K562 (cell line): Measurements from ENCODE around the gene CFAP107. TPM values are rescaled to one million over a fixed set of nuclear protein-coding genes. Genes with fewer than 3 reads are reported as not detected.

Experiments
- ATAC-seq: fragments of 200-7000 bp; cut with Tn5 transposase; 3 replicates; pipeline ENCODE4 v1.9.1; 2020; ENCODE audit warnings: moderate library complexity
- BruUV-seq: library from RNA; stranded (reverse); fragments of 400-500 nt; replicated peaks from 2 replicates; lab custom pipeline; 2021; lab: Mats Ljungman, UMichigan
- CTCF ChIA-PET: fragments of 300-600 bp; formaldehyde crosslinking; extraction: SDS; loops from one replicate; lab custom pipeline; 2021; ENCODE audit warnings: low intra/inter-chr PET ratio; lab: Yijun Ruan, JAX
- POLR2A ChIA-PET: fragments of 300-600, 350-650 bp; sonication (Branson Sonifier 250); formaldehyde crosslinking; extraction: SDS; loops from one replicate; lab custom pipeline; 2021; ENCODE audit warnings: antibody characterized with exemption, inconsistent platforms; lab: Yijun Ruan, JAX
- DNase-seq, 4 experiments: peaks; one replicate each; pipeline versions ENCODE4 v3.0.0 to v3.0.0-alpha.2; 2011 to 2018; ENCODE audit warnings: low spot score in 3 of 4, mixed read lengths in 3 of 4; ENCODE audit errors: extremely low read depth in 1 of 4
- FAIRE-seq: peaks from 2 replicates; lab custom pipeline; 2011; peaks lifted over from hg19 to GRCh38; lab: Jason Lieb, UNC
- H2AFZ ChIP-seq: 2 replicates; pipeline ENCODE4 v1.6.0; 2011; ENCODE audit warnings: low read depth, low read length, control low read depth, inconsistent platforms
- H3K27ac ChIP-seq: fragments of 200-600 bp; 3 replicates; pipeline ENCODE4 v1.8.0; 2011; ENCODE audit warnings: low read depth, mild to moderate bottlenecking, control low read depth, inconsistent platforms, low read length, moderate library complexity, mixed read lengths; ENCODE audit errors: extremely low read depth
- H3K27me3 ChIP-seq, 2 experiments: fragments of 300-600 bp in 1 of 2; 2 replicates in 1 of 2; 3 replicates in 1 of 2; pipeline versions ENCODE4 v1.6.0 to v1.8.0; 2011; ENCODE audit warnings: inconsistent platforms in 2 of 2, low read length in 2 of 2, mild to moderate bottlenecking in 1 of 2, mixed read lengths in 1 of 2, moderate library complexity in 1 of 2; ENCODE audit not compliant: control insufficient read depth in 2 of 2, insufficient read depth in 2 of 2
- H3K36me3 ChIP-seq: fragments of 300-600 bp; 3 replicates; pipeline ENCODE4 v1.8.0; 2011; ENCODE audit warnings: mild to moderate bottlenecking, low read length, inconsistent platforms; ENCODE audit not compliant: control insufficient read depth, insufficient read depth
- H3K4me1 ChIP-seq, 2 experiments: fragments of 200-600 bp in 1 of 2; replicated peaks in 1 of 2; 2 replicates in 1 of 2; 3 replicates in 1 of 2; pipeline versions ENCODE4 v1.5.1 to v1.8.0; 2011; ENCODE audit warnings: inconsistent platforms in 2 of 2, low read length in 2 of 2, mild to moderate bottlenecking in 1 of 2, mixed read lengths in 1 of 2, moderate library complexity in 1 of 2; ENCODE audit not compliant: control insufficient read depth in 2 of 2, insufficient read depth in 2 of 2
- H3K4me2 ChIP-seq: 2 replicates; pipeline ENCODE4 v1.6.1; 2011; ENCODE audit warnings: low read length, control low read depth, inconsistent platforms, mixed read lengths; ENCODE audit not compliant: insufficient read depth
- H3K4me3 ChIP-seq: fragments of 200-600 bp; sonication (generic), shearing (Covaris generic); 2 replicates; pipeline ENCODE4 v1.5.1; 2016; ENCODE audit warnings: control low read depth, inconsistent platforms
- H3K79me2 ChIP-seq: fragments of 200-600 bp; 3 replicates; pipeline ENCODE4 v1.8.0; 2011; ENCODE audit warnings: low read length, inconsistent platforms; ENCODE audit not compliant: control insufficient read depth, insufficient read depth
- H3K9ac ChIP-seq, 2 experiments: 2 replicates each; pipeline versions ENCODE4 v1.6.0 to v1.6.1; 2011; ENCODE audit warnings: low read depth in 2 of 2, low read length in 2 of 2, control low read depth in 1 of 2, inconsistent platforms in 1 of 2, mild to moderate bottlenecking in 1 of 2, mixed read lengths in 1 of 2; ENCODE audit not compliant: insufficient read depth in 1 of 2
- H3K9me1 ChIP-seq: one replicate; pipeline ENCODE4 v1.6.0; 2011; ENCODE audit warnings: inconsistent platforms, mild to moderate bottlenecking, low read length, moderate library complexity; ENCODE audit not compliant: control insufficient read depth, insufficient read depth
- H3K9me3 ChIP-seq: replicated peaks from 2 replicates; pipeline ENCODE4 v1.5.1; 2011; ENCODE audit warnings: low read depth, low read length, inconsistent platforms; ENCODE audit not compliant: control insufficient read depth, insufficient read depth
- H4K20me1 ChIP-seq: replicated peaks from 2 replicates; pipeline ENCODE4 v1.6.1; 2011; ENCODE audit warnings: low read length, inconsistent platforms, mixed read lengths; ENCODE audit not compliant: control insufficient read depth, insufficient read depth
- ARID3A ChIP-seq: IDR thresholded peaks from 2 replicates; pipeline ENCODE4 v1.6.1; 2012; ENCODE audit warnings: low read depth, low read length, improper control_type of control experiment, borderline replicate concordance
- ESRRA ChIP-seq: fragments of 450-650 bp; IDR thresholded peaks from 2 replicates; pipeline ENCODE4 v1.6.1; 2014; ENCODE audit warnings: low read depth, mild to moderate bottlenecking, moderate library complexity, borderline replicate concordance
- ETV6 ChIP-seq, 3 experiments: fragments of 150-350 bp in 1 of 3; sonication (generic) in 1 of 3; formaldehyde crosslinking in 1 of 3; IDR thresholded peaks; 2 replicates each; pipeline versions ENCODE4 v1.6.1 to v1.8.0; 2014 to 2022; ENCODE audit warnings: borderline replicate concordance in 2 of 3, low read depth in 2 of 3, antibody characterized with exemption in 1 of 3, low read length in 1 of 3, mild to moderate bottlenecking in 1 of 3, missing genetic modification reagents in 1 of 3
- HDAC1 ChIP-seq, 2 experiments: fragments of 450-650 bp; IDR thresholded peaks; 2 replicates each; pipeline ENCODE4 v1.6.1; 2016 to 2017; ENCODE audit warnings: inconsistent platforms in 1 of 2, mild to moderate bottlenecking in 1 of 2, moderate library complexity in 1 of 2
- MAFG ChIP-seq: fragments of 450-650 bp; conservative IDR thresholded peaks from 2 replicates; pipeline ENCODE4 v1.6.1; 2016; ENCODE audit warnings: missing genetic modification characterization, missing compliant biosample characterization
- MAZ ChIP-seq, 2 experiments: fragments of 450-650 bp in 1 of 2; sonication (generic) in 1 of 2; formaldehyde crosslinking; IDR thresholded peaks in 1 of 2; conservative IDR thresholded peaks in 1 of 2; 2 replicates each; pipeline versions ENCODE4 v1.4.0 to v1.5.0; 2020; ENCODE audit warnings: mild to moderate bottlenecking in 1 of 2, missing genetic modification reagents in 1 of 2
- NFE2 ChIP-seq: IDR thresholded peaks from 2 replicates; pipeline ENCODE4 v1.6.1; 2014; ENCODE audit warnings: antibody characterized with exemption, low read depth
- PHF21A ChIP-seq: fragments of 450-650 bp; IDR thresholded peaks from 2 replicates; pipeline ENCODE4 v1.6.1; 2017; ENCODE audit warnings: low read depth, borderline replicate concordance
- PKNOX1 ChIP-seq: fragments of 450-650 bp; IDR thresholded peaks from 2 replicates; pipeline ENCODE4 v1.6.1; 2016
- PRMT5 ChIP-seq: sonication (generic); formaldehyde crosslinking; IDR thresholded peaks from 2 replicates; pipeline ENCODE4 v1.5.0; 2020; ENCODE audit warnings: missing genetic modification reagents
- RBBP5 ChIP-seq: fragments of 200-600 bp; sonication (generic); IDR thresholded peaks from 2 replicates; pipeline ENCODE4 v1.6.1; 2012; ENCODE audit warnings: borderline replicate concordance, mild to moderate bottlenecking, low read length, control low read depth, inconsistent platforms; ENCODE audit not compliant: insufficient read depth, poor library complexity, severe bottlenecking
- SOX6 ChIP-seq: fragments of 450-650 bp; IDR thresholded peaks from 2 replicates; pipeline ENCODE4 v1.6.1; 2014; ENCODE audit warnings: mild to moderate bottlenecking
- XRCC5 ChIP-seq: fragments of 200-400 bp; formaldehyde crosslinking; IDR thresholded peaks from 2 replicates; pipeline ENCODE4 v1.6.1; 2017; ENCODE audit warnings: low read depth, mild to moderate bottlenecking, low read length
- ZNF316 ChIP-seq: fragments of 450-650 bp; IDR thresholded peaks from 2 replicates; pipeline ENCODE4 v1.6.1; 2016
- ZNF766 ChIP-seq: fragments of 200-800 bp; sonication (Bioruptor generic); conservative IDR thresholded peaks from 2 replicates; pipeline ENCODE4 v1.6.1; 2016; ENCODE audit warnings: missing genetic modification characterization, missing compliant biosample characterization
- WGBS: fragments of 100-300 bp; shearing (Covaris generic); methylation state at CpG from one replicate; pipeline ENCODE4 v1.1.6; 2016; ENCODE audit warnings: low coverage, mixed read lengths; ENCODE audit not compliant: insufficient coverage; ENCODE audit errors: missing lambda C conversion rate; 5-methylcytosine and 5-hydroxymethylcytosine counted together
- in situ Hi-C: fragments of 300-500 bp; cut with MboI; formaldehyde crosslinking; loops from 4 replicates; pipeline ENCODE4 v1.15.0; 2018; ENCODE audit warnings: inconsistent platforms, mixed read lengths
- intact Hi-C: fragments of 100-400 bp; cut with micrococcal nuclease; formaldehyde crosslinking; loops from 2 replicates; pipeline ENCODE4 v1.14.2; 2022
- polyA plus RNA-seq, 8 experiments: library from polyadenylated mRNA; depleted of rRNA in 4 of 8; stranded (reverse) in 5 of 8; unstranded in 3 of 8; fragments of >200 nt; fragmentation: Nextera tagmentation in 2 of 8; fragmentation: Illumina TruSeq in 1 of 8; extraction: Ambion mirVana in 2 of 8; extraction: Trizol in 1 of 8; gene quantifications; 2 replicates each; pipeline versions ENCODE4 v1.2.1 to v1.2.3, GENCODE V29; 2011 to 2014; ENCODE audit warnings: inconsistent platforms in 1 of 8, missing spikeins in 1 of 8
- total RNA-seq, 7 experiments: library from RNA; depleted of rRNA in 6 of 7; stranded (reverse); fragments of >200 nt in 6 of 7; fragmentation: Illumina TruSeq in 2 of 7; extraction: Trizol in 2 of 7; gene quantifications; 2 replicates each; pipeline versions ENCODE4 v1.2.1 to v1.2.3, GENCODE V29; 2011 to 2021; ENCODE audit warnings: low replicate concordance in 1 of 7
- TF ChIP-seq, protein P1 (sequence below), 2 experiments: fragments of 450-650 bp; conservative IDR thresholded peaks; 2 replicates each; pipeline ENCODE4 v1.6.1; 2017; ENCODE audit warnings: mild to moderate bottlenecking in 2 of 2, moderate library complexity in 2 of 2

The CFAP107 gene
- total and polyA plus RNA-seq, 9 of the 15 experiments (the other 6 are each of a cell fraction or from before 2014, with no cell fraction given), result 0.03 to 0.08 TPM; not detected in 7

GRCh38 chr1:12810691-12811408 lies 64.8 kb downstream of the CFAP107 start:
- in situ Hi-C loops, result no loop called here
- 1% methylated on average over 5 of the region's 5 CpGs for WGBS
- no TSS peak for BruUV-seq
- peak overlapping the region; percentile 59; the same call in 2 of the 3 replicates for H3K27ac ChIP-seq
- H3K9ac ChIP-seq, result peak overlapping the region; percentile 21 to 47; a peak in 2 of 4 replicates
- FAIRE-seq (peak; percentile 83), DNase-seq (peak; percentile 18 to 64 (median 31)), ATAC-seq (peak; percentile 84)
- ChIA-PET CTCF (no interaction called here), POLR2A (interaction anchor here (0.6 to 0.8 kb wide), 2 partner anchors 9 to 534 kb away, joined by 3 to 4 read pairs; no protein-coding TSS in a partner anchor)
- no peaks in the 10 kb centered on the region for H4K20me1 ChIP-seq
- intact Hi-C loops, result no loop called here
- H3K4me2 ChIP-seq, result peak overlapping the region; percentile 66
- no peaks in the 10 kb centered on the region for H3K36me3 ChIP-seq
- no peaks in the 10 kb centered on the region for H3K79me2 ChIP-seq
- peaks cover 0 to 23% of the 10 kb centered on the region in 2 experiments; a peak in 2 of 5 replicates for H3K4me1 ChIP-seq
- peak overlapping the region; percentile 14; the same call in 1 of the 2 replicates for H3K4me3 ChIP-seq
- no peaks in the 10 kb centered on the region for H3K9me1 ChIP-seq
- no peaks in the 10 kb centered on the region for H3K9me3 ChIP-seq
- peak overlapping the region; percentile 79 for H2AFZ ChIP-seq
- no peaks in the 10 kb centered on the region for H3K27me3 ChIP-seq
- TF ChIP-seq XRCC5, result no peak
- TF ChIP-seq ZNF316, result peak; percentile 95
- TF ChIP-seq ARID3A, result no peak
- TF ChIP-seq RBBP5, result peak; percentile 56
- peak; percentile 65 for TF ChIP-seq MAFG (tag)
- TF ChIP-seq NFE2, result peak; percentile 62
- TF ChIP-seq PHF21A, result no peak
- TF ChIP-seq ZNF766, result peak; percentile 81
- TF ChIP-seq HDAC1 (IDR thresholded peaks at IDR 0.05), result 0 out of 4 replicates have a peak, but pooled peaks of 1 of the 2 experiments have one; percentile 47
- no peak for TF ChIP-seq PRMT5
- TF ChIP-seq SOX6, result 0 out of 2 replicates have a peak, but pooled peaks have one; percentile 57
- TF ChIP-seq, protein P1, sequence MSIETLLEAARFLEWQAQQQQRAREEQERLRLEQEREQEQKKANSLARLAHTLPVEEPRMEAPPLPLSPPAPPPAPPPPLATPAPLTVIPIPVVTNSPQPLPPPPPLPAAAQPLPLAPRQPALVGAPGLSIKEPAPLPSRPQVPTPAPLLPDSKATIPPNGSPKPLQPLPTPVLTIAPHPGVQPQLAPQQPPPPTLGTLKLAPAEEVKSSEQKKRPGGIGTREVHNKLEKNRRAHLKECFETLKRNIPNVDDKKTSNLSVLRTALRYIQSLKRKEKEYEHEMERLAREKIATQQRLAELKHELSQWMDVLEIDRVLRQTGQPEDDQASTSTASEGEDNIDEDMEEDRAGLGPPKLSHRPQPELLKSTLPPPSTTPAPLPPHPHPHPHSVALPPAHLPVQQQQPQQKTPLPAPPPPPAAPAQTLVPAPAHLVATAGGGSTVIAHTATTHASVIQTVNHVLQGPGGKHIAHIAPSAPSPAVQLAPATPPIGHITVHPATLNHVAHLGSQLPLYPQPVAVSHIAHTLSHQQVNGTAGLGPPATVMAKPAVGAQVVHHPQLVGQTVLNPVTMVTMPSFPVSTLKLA (conservative IDR thresholded peaks at IDR 0.05), result no peak
- TF ChIP-seq ESRRA, result peak; percentile 18; the same call in 1 of the 2 replicates
- TF ChIP-seq PKNOX1, result 0 out of 2 replicates have a peak, but pooled peaks have one; percentile 42
- no peak for TF ChIP-seq ETV6 (IDR thresholded peaks at IDR 0.05; ENCODE audit: borderline replicate concordance in 1 of 2, low read depth in 2 of 2, low read length in 1 of 2)
- TF ChIP-seq ETV6 (CRISPR knock-in tag; IDR thresholded peaks at IDR 0.05; ENCODE audit: borderline replicate concordance), result no peak
- TF ChIP-seq MAZ (CRISPR knock-in tag; conservative IDR thresholded peaks at IDR 0.05 in 1 of 2, IDR thresholded peaks at IDR 0.05 in 1 of 2), result peak in 1 of 2 experiments; percentile 47; a peak in 1 of 4 replicates
